NCI-H2196 (cell line): Measurements from ENCODE around the gene SMIM13.

Source experiments
- DNase-seq: peaks from one replicate; lab custom pipeline; 2025; ENCODE audit not compliant: unreplicated experiment; lab: John Stamatoyannopoulos, UW

SMIM13 gene

GRCh38 chr6:11149551-11149950, 55.9 kb downstream of the SMIM13 start:
- no peak for DNase-seq

- DNase-seq: no peak
Observed at GRCh38 chr6:11151488-11151887, 57.9 kb downstream of the SMIM13 start.

GRCh38 chr6:11152581-11152980, 58.9 kb downstream of the SMIM13 start:
- no peak for DNase-seq

- no peak for DNase-seq
Observed at GRCh38 chr6:11153447-11153846, 59.8 kb downstream of the SMIM13 start.

- DNase-seq: no peak
Observed at GRCh38 chr6:11155589-11155988, 62.0 kb downstream of the SMIM13 start.

GRCh38 chr6:11160199-11160598, 66.6 kb downstream of the SMIM13 start:
- no peak for DNase-seq

- DNase-seq: no peak
Observed at GRCh38 chr6:11161031-11161956, 67.7 kb downstream of the SMIM13 start.

- no peak for DNase-seq
Observed at GRCh38 chr6:11162262-11162661, 68.6 kb downstream of the SMIM13 start.

GRCh38 chr6:11163932-11164331, 70.3 kb downstream of the SMIM13 start:
- DNase-seq: peak; percentile 29

GRCh38 chr6:11164717-11165646, 71.3 kb downstream of the SMIM13 start:
- DNase-seq: no peak

GRCh38 chr6:11166948-11167347, 73.3 kb downstream of the SMIM13 start:
- no peak for DNase-seq

GRCh38 chr6:11168091-11168635, 74.5 kb downstream of the SMIM13 start:
- DNase-seq: no peak

GRCh38 chr6:11171952-11172351, 78.3 kb downstream of the SMIM13 start:
- DNase-seq: no peak

- peak; percentile 33 for DNase-seq
Observed at GRCh38 chr6:11172501-11173327, 79.1 kb downstream of the SMIM13 start.

GRCh38 chr6:11174242-11174611, 80.6 kb downstream of the SMIM13 start:
- DNase-seq: no peak

GRCh38 chr6:11177271-11177670, 83.6 kb downstream of the SMIM13 start:
- no peak for DNase-seq

- no peak for DNase-seq
Observed at GRCh38 chr6:11179088-11179418, 85.4 kb downstream of the SMIM13 start.

- no peak for DNase-seq
Observed at GRCh38 chr6:11179419-11180202, 86.0 kb downstream of the SMIM13 start.

GRCh38 chr6:11181478-11182136, 88.0 kb downstream of the SMIM13 start:
- no peak for DNase-seq
